Activated CD8-positive, alpha-beta T cell treated with anti-CD3 and anti-CD28 coated beads, Interleukin-2, amount 10 ng/mL, durations not matched to agents 7 days and 5 days (primary cell): Measurements from ENCODE around the gene SLCO3A1. TPM values are rescaled to one million over a fixed set of nuclear protein-coding genes. Genes with fewer than 3 reads are reported as not detected.

Experiments used
- ATAC-seq: fragments of 150-1000 bp; cut with Tn5 transposase; one replicate; pipeline ENCODE4 v1.10.0; 2021; ENCODE audit warnings: moderate library complexity
- CTCF ChIA-PET: fragments of 350-600 bp; sonication (Branson Sonifier 250); formaldehyde crosslinking; loops from one replicate; lab custom pipeline; 2021; ENCODE audit warnings: antibody characterized with exemption; lab: Charles Lee
- POLR2A ChIA-PET: fragments of 350-600 bp; sonication (Branson Sonifier 250); formaldehyde crosslinking; loops from one replicate; lab custom pipeline; 2021; ENCODE audit warnings: antibody characterized with exemption; lab: Charles Lee
- DNase-seq: peaks from one replicate; pipeline ENCODE4 v3.0.0-alpha.2; 2020
- H3K27ac Mint-ChIP-seq: one replicate; pipeline ENCODE4 v1.8.0; 2021; ENCODE audit warnings: mild to moderate bottlenecking, mixed read lengths
- H3K27me3 Mint-ChIP-seq: one replicate; pipeline ENCODE4 v1.8.0; 2021; ENCODE audit warnings: low read depth, mixed read lengths
- H3K36me3 Mint-ChIP-seq: one replicate; pipeline ENCODE4 v1.8.0; 2021; ENCODE audit warnings: low read depth, mixed read lengths
- H3K4me1 Mint-ChIP-seq: one replicate; pipeline ENCODE4 v1.8.0; 2021; ENCODE audit warnings: low read depth, mixed read lengths
- H3K4me3 Mint-ChIP-seq: one replicate; pipeline ENCODE4 v1.8.0; 2021; ENCODE audit warnings: mild to moderate bottlenecking, mixed read lengths
- H3K9me3 Mint-ChIP-seq: one replicate; pipeline ENCODE4 v1.8.0; 2022; ENCODE audit warnings: mixed read lengths; ENCODE audit not compliant: insufficient read depth
- total RNA-seq, 2 experiments: library from RNA; stranded (reverse); gene quantifications; one replicate each; pipeline ENCODE4 v1.2.3, GENCODE V29; 2021

Gene SLCO3A1
- total RNA-seq, 2 experiments from 2014 or later = 29.3 to 32.7 TPM

- DNase-seq (no peak), ATAC-seq (no peak)
- ChIA-PET POLR2A (no interaction called here), CTCF (interaction anchor here (1.4 kb wide), 1 partner anchor 139 kb away, joined by 4 read pairs; no protein-coding TSS in a partner anchor)
- H3K27ac Mint-ChIP-seq = no peak overlapping the region
- no peaks in the 10 kb centered on the region for H3K9me3 Mint-ChIP-seq
- no peaks in the 10 kb centered on the region for H3K36me3 Mint-ChIP-seq
- H3K4me3 Mint-ChIP-seq = no peak overlapping the region
- H3K4me1 Mint-ChIP-seq = peaks cover 13% of the 10 kb centered on the region
- peaks cover 28% of the 10 kb centered on the region for H3K27me3 Mint-ChIP-seq
Observed at GRCh38 chr15:91845720-91846119, 7.8 kb upstream of the SLCO3A1 start.

- ChIA-PET POLR2A (no interaction called here), CTCF (interaction anchor here (0.6 to 7.0 kb wide), 17 partner anchors 13 to 330 kb away, joined by 3 to 51 read pairs (median 4); no protein-coding TSS in a partner anchor)
- no peak overlapping the region for H3K27ac Mint-ChIP-seq
- ATAC-seq (no peak), DNase-seq (no peak)
- no peaks in the 10 kb centered on the region for H3K9me3 Mint-ChIP-seq
- H3K27me3 Mint-ChIP-seq = peaks cover 22% of the 10 kb centered on the region
- peaks cover 23% of the 10 kb centered on the region for H3K4me1 Mint-ChIP-seq
- H3K36me3 Mint-ChIP-seq = no peaks in the 10 kb centered on the region
- no peak overlapping the region for H3K4me3 Mint-ChIP-seq
Observed at GRCh38 chr15:91849180-91849579, 4.3 kb upstream of the SLCO3A1 start.

- no peak overlapping the region for H3K4me3 Mint-ChIP-seq
- no peak for ATAC-seq
- no peak for DNase-seq
- H3K27ac Mint-ChIP-seq = no peak overlapping the region
- ChIA-PET CTCF (interaction anchor here (0.6 to 7.0 kb wide), 20 partner anchors 13 to 547 kb away, joined by 3 to 51 read pairs (median 4); no protein-coding TSS in a partner anchor), POLR2A (no interaction called here)
- H3K4me1 Mint-ChIP-seq = peaks cover 28% of the 10 kb centered on the region
- peaks cover 22% of the 10 kb centered on the region for H3K27me3 Mint-ChIP-seq
- peaks cover 2% of the 10 kb centered on the region for H3K36me3 Mint-ChIP-seq
- no peaks in the 10 kb centered on the region for H3K9me3 Mint-ChIP-seq
Observed at GRCh38 chr15:91849749-91850161, 3.8 kb upstream of the SLCO3A1 start.

GRCh38 chr15:91852741-91853510 is 582 bp upstream of the SLCO3A1 start:
- DNase-seq (peak; percentile 74), ATAC-seq (peak; percentile 80)
- POLR2A ChIA-PET = interaction anchor here (1.1 kb wide), 1 partner anchor 42 kb away, joined by 3 read pairs; no protein-coding TSS in a partner anchor
- peaks cover 10% of the 10 kb centered on the region for H3K36me3 Mint-ChIP-seq
- peak overlapping the region; percentile 81 for H3K4me3 Mint-ChIP-seq
- H3K9me3 Mint-ChIP-seq = no peaks in the 10 kb centered on the region
- CTCF ChIA-PET = interaction anchor here (0.6 to 7.0 kb wide), 15 partner anchors 9 to 243 kb away, joined by 3 to 51 read pairs (median 4); no protein-coding TSS in a partner anchor
- H3K27me3 Mint-ChIP-seq = peaks cover 10% of the 10 kb centered on the region
- H3K4me1 Mint-ChIP-seq = peaks cover 58% of the 10 kb centered on the region
- peak overlapping the region; percentile 76 for H3K27ac Mint-ChIP-seq

GRCh38 chr15:91853948-91854638 is 585 bp downstream of the SLCO3A1 start:
- ChIA-PET POLR2A (interaction anchor here (1.1 kb wide), 1 partner anchor 41 kb away, joined by 3 read pairs; no protein-coding TSS in a partner anchor), CTCF (interaction anchor here (0.7 to 7.0 kb wide), 12 partner anchors 10 to 552 kb away, joined by 3 to 51 read pairs (median 4); no protein-coding TSS in a partner anchor)
- peak overlapping the region; percentile 69 for H3K27ac Mint-ChIP-seq
- ATAC-seq (peak; percentile 35), DNase-seq (peak; percentile 57)
- peaks cover 18% of the 10 kb centered on the region for H3K36me3 Mint-ChIP-seq
- no peaks in the 10 kb centered on the region for H3K9me3 Mint-ChIP-seq
- H3K4me3 Mint-ChIP-seq = peak overlapping the region; percentile 81
- H3K4me1 Mint-ChIP-seq = peaks cover 69% of the 10 kb centered on the region
- H3K27me3 Mint-ChIP-seq = peaks cover 9% of the 10 kb centered on the region

GRCh38 chr15:91854639-91854990 is 1.1 kb downstream of the SLCO3A1 start:
- Mint-ChIP-seq H3K9me3 (no peaks in the 10 kb centered on the region), H3K4me1 (peaks cover 69% of the 10 kb centered on the region), H3K27me3 (peaks cover 5% of the 10 kb centered on the region), H3K4me3 (peak overlapping the region; percentile 81), H3K36me3 (peaks cover 22% of the 10 kb centered on the region), H3K27ac (peak overlapping the region; percentile 69)
- POLR2A ChIA-PET = no interaction called here
- DNase-seq (no peak), ATAC-seq (no peak)
- CTCF ChIA-PET = interaction anchor here (1.1 to 7.0 kb wide), 7 partner anchors 15 to 552 kb away, joined by 4 to 51 read pairs (median 4); no protein-coding TSS in a partner anchor

- ATAC-seq (no peak), DNase-seq (no peak)
- Mint-ChIP-seq H3K4me3 (peak overlapping the region; percentile 81), H3K27ac (no peak overlapping the region), H3K4me1 (peaks cover 70% of the 10 kb centered on the region), H3K27me3 (peaks cover 9% of the 10 kb centered on the region), H3K9me3 (no peaks in the 10 kb centered on the region), H3K36me3 (peaks cover 22% of the 10 kb centered on the region)
- CTCF ChIA-PET = interaction anchor here (4.8 to 7.0 kb wide), 2 partner anchors 149 to 222 kb away, joined by 30 to 51 read pairs; no protein-coding TSS in a partner anchor
- POLR2A ChIA-PET = no interaction called here
Observed at GRCh38 chr15:91855241-91855640, 1.7 kb downstream of the SLCO3A1 start.

GRCh38 chr15:91855684-91856489 is 2.4 kb downstream of the SLCO3A1 start:
- CTCF ChIA-PET = interaction anchor here (4.8 kb wide), 1 partner anchor 150 kb away, joined by 30 read pairs; no protein-coding TSS in a partner anchor
- peaks cover 24% of the 10 kb centered on the region for H3K36me3 Mint-ChIP-seq
- peaks cover 71% of the 10 kb centered on the region for H3K4me1 Mint-ChIP-seq
- DNase-seq (no peak), ATAC-seq (no peak)
- H3K4me3 Mint-ChIP-seq = peak overlapping the region; percentile 31
- no peaks in the 10 kb centered on the region for H3K9me3 Mint-ChIP-seq
- H3K27ac Mint-ChIP-seq = peak overlapping the region; percentile 88
- POLR2A ChIA-PET = no interaction called here
- H3K27me3 Mint-ChIP-seq = peaks cover 9% of the 10 kb centered on the region

- Mint-ChIP-seq H3K36me3 (peaks cover 29% of the 10 kb centered on the region), H3K27ac (peak overlapping the region; percentile 88), H3K27me3 (peaks cover 9% of the 10 kb centered on the region), H3K4me1 (peaks cover 74% of the 10 kb centered on the region), H3K9me3 (no peaks in the 10 kb centered on the region), H3K4me3 (peak overlapping the region; percentile 64)
- POLR2A ChIA-PET = no interaction called here
- CTCF ChIA-PET = no interaction called here
- no peak for DNase-seq
- ATAC-seq = no peak
Observed at GRCh38 chr15:91857224-91857585, 3.7 kb downstream of the SLCO3A1 start.

GRCh38 chr15:91857772-91858171 is 4.3 kb downstream of the SLCO3A1 start:
- H3K4me3 Mint-ChIP-seq = peak overlapping the region; percentile 64
- peaks cover 76% of the 10 kb centered on the region for H3K4me1 Mint-ChIP-seq
- ATAC-seq = peak; percentile 32

GRCh38 chr15:91860498-91860897 is 7.0 kb downstream of the SLCO3A1 start:
- peaks cover 5% of the 10 kb centered on the region for H3K27me3 Mint-ChIP-seq
- no peak for DNase-seq
- ChIA-PET CTCF (no interaction called here), POLR2A (no interaction called here)
- H3K4me3 Mint-ChIP-seq = no peak overlapping the region
- peaks cover 88% of the 10 kb centered on the region for H3K4me1 Mint-ChIP-seq
- no peaks in the 10 kb centered on the region for H3K9me3 Mint-ChIP-seq
- H3K36me3 Mint-ChIP-seq = peaks cover 25% of the 10 kb centered on the region
- no peak for ATAC-seq
- H3K27ac Mint-ChIP-seq = no peak overlapping the region

More at GRCh38 chr15:91857772-91858171, 4.3 kb downstream of the SLCO3A1 start:
- Mint-ChIP-seq H3K9me3 (no peaks in the 10 kb centered on the region), H3K27me3 (peaks cover 10% of the 10 kb centered on the region), H3K36me3 (peaks cover 32% of the 10 kb centered on the region), H3K27ac (peak overlapping the region; percentile 88)
- DNase-seq = peak; percentile 67
- ChIA-PET CTCF (interaction anchor here (1.1 kb wide), 2 partner anchors 21 to 152 kb away, joined by 3 to 4 read pairs; no protein-coding TSS in a partner anchor), POLR2A (no interaction called here)
